AG09309 (cell line): ENCODE data around the gene KIF3B.

Experiments used
- DNase-seq: peaks from one replicate; pipeline ENCODE4 v3.0.0-alpha.2; 2010; ENCODE audit warnings: low read depth
- H3K4me3 ChIP-seq: 2 replicates; pipeline ENCODE4 v1.5.1; 2011; ENCODE audit warnings: mild to moderate bottlenecking, low read depth, low read length, moderate library complexity; ENCODE audit not compliant: control insufficient read depth
- CTCF ChIP-seq: IDR thresholded peaks from 2 replicates; pipeline ENCODE4 v1.5.1; 2011; ENCODE audit warnings: mild to moderate bottlenecking, low read depth, low read length, inconsistent platforms; ENCODE audit not compliant: insufficient read depth, control insufficient read depth; ENCODE audit errors: missing control alignments

The KIF3B gene

GRCh38 chr20:32356622-32357374 lies 79.3 kb downstream of the KIF3B start:
- H3K4me3 ChIP-seq = no peak overlapping the region; the same call in 1 of the 2 replicates
- no peak for TF ChIP-seq CTCF
- no peak for DNase-seq

- DNase-seq = no peak
- TF ChIP-seq CTCF = no peak
- H3K4me3 ChIP-seq = peak overlapping the region; percentile 98
Measured at GRCh38 chr20:32357375-32357868, 80.0 kb downstream of the KIF3B start.

- DNase-seq = peak; percentile 74
- TF ChIP-seq CTCF = no peak
- peak within 1 kb of the TSS; percentile 98 for H3K4me3 ChIP-seq
Measured at GRCh38 chr20:32357869-32358631, 80.6 kb downstream of the KIF3B start, which contains the start of gene ASXL1. Gene ASXL1 (plus strand): TSS chr20:32358331. CDS start chr20:32358776, 445 bp downstream.

GRCh38 chr20:32358632-32358882 lies 81.1 kb downstream of the KIF3B start:
- H3K4me3 ChIP-seq = peak overlapping the region; percentile 98
- no peak for TF ChIP-seq CTCF
- no peak for DNase-seq

GRCh38 chr20:32358883-32359632 lies 81.6 kb downstream of the KIF3B start:
- no peak for TF ChIP-seq CTCF
- DNase-seq = no peak
- peak overlapping the region; percentile 98 for H3K4me3 ChIP-seq

GRCh38 chr20:32359633-32360332 lies 82.3 kb downstream of the KIF3B start:
- TF ChIP-seq CTCF = no peak
- DNase-seq = no peak
- H3K4me3 ChIP-seq = peak overlapping the region; percentile 98
